KG1 (cell line): ENCODE measurements around the gene SKA1.
"Not testable (repeated sequence)": the region's sequence is repeated elsewhere in the genome, so short reads cannot be mapped to it uniquely, and the experiment has no call there.

ENCODE experiments used
- DNase-seq: peaks from one replicate; lab custom pipeline; 2025; lab: John Stamatoyannopoulos, UW

Gene SKA1

DNA sequence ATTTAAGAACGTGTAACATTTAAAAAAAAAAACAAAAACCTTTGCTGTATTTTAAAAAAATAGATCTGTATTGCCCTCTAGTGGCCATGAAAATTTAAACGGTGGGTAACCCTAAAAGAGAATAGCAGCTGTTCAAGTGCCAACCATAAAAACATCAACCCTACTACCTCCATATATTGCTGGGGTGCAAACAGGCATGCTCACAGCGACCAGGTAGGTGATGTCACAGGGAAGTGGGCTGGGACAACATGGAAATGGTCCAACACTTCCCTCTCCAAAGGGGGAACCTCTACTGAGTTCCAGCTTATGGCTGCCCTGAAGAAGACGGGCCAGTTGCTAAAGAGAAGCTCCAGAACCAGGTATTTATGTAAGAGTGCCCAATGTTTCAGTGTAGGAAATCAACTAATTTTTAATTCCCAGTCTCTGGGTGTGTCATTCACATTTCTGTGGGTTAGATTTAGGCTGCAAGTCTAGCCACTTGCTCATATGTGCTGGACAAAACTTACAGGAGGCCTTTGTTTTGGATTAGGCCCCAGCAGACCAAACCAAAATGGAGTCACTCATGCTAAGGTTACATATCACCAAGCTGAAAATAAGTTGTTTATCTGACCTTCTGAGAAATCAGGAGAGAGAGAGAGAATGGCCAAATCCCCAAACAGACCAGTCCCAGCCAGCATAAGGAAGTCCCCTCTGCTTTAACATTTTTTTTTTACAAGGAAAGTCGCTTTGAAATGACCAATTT, 54.5 kb downstream of the SKA1 start:
- no peak for DNase-seq

GRCh38 chr18:50432915-50433314, 58.1 kb downstream of the SKA1 start:
- DNase-seq = no peak

- DNase-seq = not testable (repeated sequence)
These were observed 61.9 kb downstream of the SKA1 start for GRCh38 chr18:50436742-50437141.

DNA sequence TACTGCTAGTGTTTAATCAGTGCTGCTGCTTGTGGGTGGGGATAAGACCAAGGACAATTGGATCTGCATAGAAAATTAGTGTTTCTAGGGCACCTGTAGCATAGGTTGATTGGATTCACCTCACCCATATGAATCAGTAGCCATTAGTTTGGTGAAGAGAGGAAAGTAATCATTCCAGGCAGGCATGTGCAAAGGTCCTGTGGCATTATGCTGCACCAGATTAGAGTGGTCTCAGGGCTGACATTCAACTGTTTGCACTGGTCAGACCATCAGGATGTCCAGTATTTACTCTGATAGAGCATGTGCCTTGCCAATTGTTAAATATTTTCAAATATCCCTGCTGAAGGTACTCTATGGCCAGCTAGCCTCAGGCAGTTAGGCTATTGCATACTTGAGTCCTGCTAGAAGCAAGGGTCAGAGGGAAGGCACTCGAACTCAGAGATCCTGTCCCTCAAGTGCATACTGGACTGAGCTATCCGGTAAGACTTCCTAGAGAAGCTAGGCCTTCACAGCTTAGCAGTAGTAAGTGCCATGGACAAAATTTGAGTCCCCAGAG, 64.7 kb downstream of the SKA1 start:
- DNase-seq = no peak

DNA sequence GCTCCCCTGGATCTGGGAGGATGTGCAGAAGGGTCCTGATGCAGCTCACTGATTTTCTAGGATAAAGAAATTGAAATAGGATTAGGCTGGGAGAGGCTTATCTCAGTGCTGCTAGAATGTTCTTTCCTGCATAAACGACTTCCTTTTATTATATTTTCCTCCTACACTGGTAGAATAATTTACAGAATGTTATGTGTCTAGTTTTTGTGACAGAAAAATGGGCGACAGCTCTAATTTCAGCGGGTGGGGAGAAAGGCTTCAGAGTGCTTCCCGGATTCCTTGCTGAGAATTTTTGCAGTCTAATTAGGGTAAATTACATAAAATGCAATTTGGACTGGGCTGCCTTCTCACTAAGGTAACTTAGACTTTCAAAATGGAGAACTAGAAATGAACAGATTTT, 66.2 kb downstream of the SKA1 start:
- DNase-seq = no peak

DNA sequence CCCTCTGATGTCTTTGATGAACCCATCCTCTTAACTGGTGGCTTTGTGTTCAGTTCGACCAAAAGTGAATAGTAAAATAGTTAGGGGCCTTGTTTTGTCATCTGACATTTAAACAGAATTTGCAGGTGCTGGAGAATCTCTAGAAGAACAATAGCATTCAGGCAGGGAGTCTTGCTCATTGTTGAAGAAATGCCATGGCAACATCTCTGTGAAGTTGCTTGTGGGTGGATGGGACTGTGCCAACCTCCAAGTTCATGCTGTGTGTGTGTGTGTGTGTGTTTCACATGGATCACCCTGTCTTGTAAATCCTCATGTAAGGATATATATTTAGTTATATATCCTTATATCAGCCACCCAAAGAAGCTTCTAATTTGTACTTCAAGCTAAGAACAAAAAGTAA, 66.7 kb downstream of the SKA1 start:
- DNase-seq = no peak
